Breast epithelium (tissue), 4 donors: ENCODE results near the gene MLF2. TPM values are rescaled to one million over a fixed set of nuclear protein-coding genes. Genes with fewer than 3 reads are reported as not detected.
"Not testable (repeated sequence)": the region's sequence is repeated elsewhere in the genome, so short reads cannot be mapped to it uniquely, and the experiment has no call there.

Source experiments
- DNase-seq, 2 donors: peaks; one replicate each; pipeline ENCODE4 v3.0.0-alpha.2; 2019; ENCODE audit warnings: low spot score in 2 of 2
- H3K27ac ChIP-seq, 2 donors: fragments of 200-600 bp; sonication (generic) in 1 of 2; one replicate each; pipeline ENCODE4 v1.5.1; 2016 to 2019; ENCODE audit warnings: mild to moderate bottlenecking in 1 of 2
- H3K27me3 ChIP-seq, 2 donors: fragments of 200-600 bp; sonication (generic) in 1 of 2; one replicate each; pipeline versions ENCODE4 v1.5.1 to v1.6.0; 2017 to 2019; ENCODE audit warnings: control low read depth in 1 of 2, mild to moderate bottlenecking in 1 of 2
- H3K36me3 ChIP-seq: fragments of 200-600 bp; one replicate; pipeline ENCODE4 v1.5.1; 2019
- H3K4me1 ChIP-seq, 2 donors: fragments of 200-600 bp; sonication (generic); one replicate each; pipeline ENCODE4 v1.5.1; 2016 to 2019; ENCODE audit warnings: control low read depth in 1 of 2
- H3K4me3 ChIP-seq, 3 donors: fragments of 200-600 bp; sonication (generic); 1 replicate in 2 of 3; 2 replicates in 1 of 3; pipeline ENCODE4 v1.5.1; 2016 to 2019; ENCODE audit warnings: mild to moderate bottlenecking in 3 of 3, moderate library complexity in 2 of 3
- H3K9me3 ChIP-seq, 2 donors: fragments of 200-600 bp; sonication (generic) in 1 of 2; one replicate each; pipeline ENCODE4 v1.5.1; 2016 to 2019; ENCODE audit warnings: control low read depth in 1 of 2
- CTCF ChIP-seq, 3 donors: fragments of 450-650 bp; IDR thresholded peaks; one replicate each; pipeline ENCODE4 v1.5.1; 2016 to 2017; ENCODE audit warnings: antibody characterized with exemption in 3 of 3, mild to moderate bottlenecking in 3 of 3, moderate library complexity in 3 of 3
- POLR2A ChIP-seq: fragments of 450-650 bp; IDR thresholded peaks from one replicate; pipeline ENCODE4 v1.6.1; 2016; ENCODE audit warnings: antibody characterized with exemption, mild to moderate bottlenecking, moderate library complexity
- POLR2AphosphoS5 ChIP-seq, 3 donors: sonication (generic); formaldehyde crosslinking; IDR thresholded peaks; one replicate each; pipeline ENCODE4 v1.6.1; 2017; ENCODE audit warnings: antibody characterized with exemption in 3 of 3
- intact Hi-C: fragments of 100-400 bp; cut with DNase I; formaldehyde crosslinking; loops from one replicate; pipeline ENCODE4 v1.15.1; 2023; ENCODE audit warnings: low total_unique reads
- total RNA-seq, 3 donors: library from RNA; depleted of rRNA; stranded (reverse); fragments of >200 nt; gene quantifications; one replicate each; pipeline ENCODE4 v1.1.0, GENCODE V29; 2016

The MLF2 gene
- total RNA-seq, 3 donors from 2014 or later: 130 to 168 (median 159) TPM

- intact Hi-C loops: loop anchor here (2.0 kb wide), 1 partner anchor 34 kb away; the partner anchor contains the start of gene ZNF384
- no peak for DNase-seq
- H3K27ac ChIP-seq: no peak overlapping the region
- H3K4me3 ChIP-seq: no peak overlapping the region
- TF ChIP-seq POLR2A (no peak), POLR2AphosphoS5 (IDR thresholded peaks at IDR 0.05) (no peak), CTCF (IDR thresholded peaks at IDR 0.05) (no peak)
- no peaks in the 10 kb centered on the region for H3K9me3 ChIP-seq
- no peaks in the 10 kb centered on the region for H3K27me3 ChIP-seq
- peaks cover 1% of the 10 kb centered on the region for H3K36me3 ChIP-seq
- H3K4me1 ChIP-seq: peaks cover 6 to 7% of the 10 kb centered on the region in 2 donors
Measured at GRCh38 chr12:6722863-6723262, 30.1 kb downstream of the MLF2 start.

GRCh38 chr12:6716874-6717437 lies 36.0 kb downstream of the MLF2 start:
- Histone ChIP-seq H3K9me3 (no peaks in the 10 kb centered on the region), H3K27ac (no peak overlapping the region), H3K4me3 (no peak overlapping the region), H3K27me3 (peaks cover 0 to 3% of the 10 kb centered on the region in 2 donors), H3K36me3 (no peaks in the 10 kb centered on the region), H3K4me1 (no peaks in the 10 kb centered on the region)
- no peak for DNase-seq
- intact Hi-C loops: no loop called here
- no peak for TF ChIP-seq POLR2AphosphoS5 (IDR thresholded peaks at IDR 0.05)
- TF ChIP-seq CTCF (IDR thresholded peaks at IDR 0.05): no peak
- no peak for TF ChIP-seq POLR2A

- H3K27me3 ChIP-seq, H3K9me3 ChIP-seq, DNase-seq, intact Hi-C loops, H3K27ac ChIP-seq, H3K36me3 ChIP-seq, H3K4me3 ChIP-seq, H3K4me1 ChIP-seq: not testable (repeated sequence)
Measured at GRCh38 chr12:6716031-6716873, 36.7 kb downstream of the MLF2 start.

- H3K27ac ChIP-seq: no peak overlapping the region
- TF ChIP-seq POLR2AphosphoS5 (IDR thresholded peaks at IDR 0.05): no peak
- TF ChIP-seq CTCF (IDR thresholded peaks at IDR 0.05): no peak
- TF ChIP-seq POLR2A: no peak
- H3K4me3 ChIP-seq: no peak overlapping the region
- intact Hi-C loops: no loop called here
- no peaks in the 10 kb centered on the region for H3K4me1 ChIP-seq
- no peaks in the 10 kb centered on the region for H3K36me3 ChIP-seq
- no peak for DNase-seq
- H3K27me3 ChIP-seq: peaks cover 2 to 15% of the 10 kb centered on the region in 2 donors
- H3K9me3 ChIP-seq: no peaks in the 10 kb centered on the region
Measured at GRCh38 chr12:6708960-6709394, 44.0 kb downstream of the MLF2 start.

- H3K27ac ChIP-seq, H3K4me3 ChIP-seq, H3K4me1 ChIP-seq, H3K9me3 ChIP-seq, H3K36me3 ChIP-seq, DNase-seq, intact Hi-C loops: not testable (repeated sequence)
- H3K27me3 ChIP-seq: peaks cover 2 to 21% of the 10 kb centered on the region in 2 donors
Measured at GRCh38 chr12:6708351-6708750, 44.6 kb downstream of the MLF2 start.

- Histone ChIP-seq H3K4me3 (no peak overlapping the region), H3K4me1 (no peaks in the 10 kb centered on the region), H3K36me3 (no peaks in the 10 kb centered on the region), H3K27me3 (peaks cover 9 to 60% of the 10 kb centered on the region in 2 donors), H3K27ac (no peak overlapping the region), H3K9me3 (no peaks in the 10 kb centered on the region)
- TF ChIP-seq POLR2A (no peak), CTCF (IDR thresholded peaks at IDR 0.05) (no peak), POLR2AphosphoS5 (IDR thresholded peaks at IDR 0.05) (no peak)
- DNase-seq: no peak
- intact Hi-C loops: no loop called here
Measured at GRCh38 chr12:6703631-6704030, 49.3 kb downstream of the MLF2 start.
